ENCODE data around the gene PDP2. TPM values are rescaled to one million over a fixed set of nuclear protein-coding genes. Genes with fewer than 3 reads are reported as not detected.
A peak's percentile ranks its signal among the peaks of the same experiment; 100 is the strongest.

Gene PDP2
- total RNA-seq, 4 donors from 2014 or later: 3.7 to 11.7 (median 5.8) TPM

GRCh38 chr16:66917741-66918140 is 37.4 kb downstream of the PDP2 start:
- peaks cover 2 to 42% (median 8%) of the 10 kb centered on the region in 3 donors for H3K4me1 ChIP-seq
- no peaks in the 10 kb centered on the region for H3K27me3 ChIP-seq
- no peak for ATAC-seq
- H3K4me3 ChIP-seq: no peak overlapping the region
- no peak overlapping the region for H3K27ac ChIP-seq
- 57% methylated on average over 1 of the region's 9 CpGs; no CpG with 5 or more reads in 1 of the 2 donors for WGBS, 2 donors (ENCODE audit: low coverage in 1 of 2)
- TF ChIP-seq EP300 (IDR thresholded peaks at IDR 0.05) (no peak), POLR2A (IDR thresholded peaks at IDR 0.05) (no peak), POLR2AphosphoS5 (IDR thresholded peaks at IDR 0.05) (no peak)
- TF ChIP-seq, protein P1, sequence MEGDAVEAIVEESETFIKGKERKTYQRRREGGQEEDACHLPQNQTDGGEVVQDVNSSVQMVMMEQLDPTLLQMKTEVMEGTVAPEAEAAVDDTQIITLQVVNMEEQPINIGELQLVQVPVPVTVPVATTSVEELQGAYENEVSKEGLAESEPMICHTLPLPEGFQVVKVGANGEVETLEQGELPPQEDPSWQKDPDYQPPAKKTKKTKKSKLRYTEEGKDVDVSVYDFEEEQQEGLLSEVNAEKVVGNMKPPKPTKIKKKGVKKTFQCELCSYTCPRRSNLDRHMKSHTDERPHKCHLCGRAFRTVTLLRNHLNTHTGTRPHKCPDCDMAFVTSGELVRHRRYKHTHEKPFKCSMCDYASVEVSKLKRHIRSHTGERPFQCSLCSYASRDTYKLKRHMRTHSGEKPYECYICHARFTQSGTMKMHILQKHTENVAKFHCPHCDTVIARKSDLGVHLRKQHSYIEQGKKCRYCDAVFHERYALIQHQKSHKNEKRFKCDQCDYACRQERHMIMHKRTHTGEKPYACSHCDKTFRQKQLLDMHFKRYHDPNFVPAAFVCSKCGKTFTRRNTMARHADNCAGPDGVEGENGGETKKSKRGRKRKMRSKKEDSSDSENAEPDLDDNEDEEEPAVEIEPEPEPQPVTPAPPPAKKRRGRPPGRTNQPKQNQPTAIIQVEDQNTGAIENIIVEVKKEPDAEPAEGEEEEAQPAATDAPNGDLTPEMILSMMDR (IDR thresholded peaks at IDR 0.05): no peak
- H3K9me3 ChIP-seq: no peaks in the 10 kb centered on the region
- H3K36me3 ChIP-seq: peaks cover 0 to 8% of the 10 kb centered on the region in 2 donors

- Histone ChIP-seq H3K4me1 (peaks cover 2 to 49% (median 13%) of the 10 kb centered on the region in 3 donors), H3K27me3 (peaks cover 3% of the 10 kb centered on the region), H3K36me3 (peaks cover 0 to 8% of the 10 kb centered on the region in 2 donors), H3K9me3 (no peaks in the 10 kb centered on the region), H3K4me3 (no peak overlapping the region), H3K27ac (no peak overlapping the region)
- TF ChIP-seq POLR2AphosphoS5 (IDR thresholded peaks at IDR 0.05): no peak
- ATAC-seq: no peak
- no CpG with 5 or more reads among the region's 6 CpGs for WGBS, 2 donors (ENCODE audit: low coverage in 1 of 2)
Measured at GRCh38 chr16:66918355-66918754, 38.0 kb downstream of the PDP2 start.

GRCh38 chr16:66918803-66919568 is 38.7 kb downstream of the PDP2 start, which contains the start of gene CDH16:
CDH16 (minus strand) TSS chr16:66918885; CDS start chr16:66918065, 820 bp downstream.
- H3K9me3 ChIP-seq: no peaks in the 10 kb centered on the region
- peaks cover 2 to 55% (median 19%) of the 10 kb centered on the region in 3 donors for H3K4me1 ChIP-seq
- peaks cover 3% of the 10 kb centered on the region for H3K27me3 ChIP-seq
- no peak within 1 kb of the TSS for H3K4me3 ChIP-seq
- peaks cover 0 to 8% of the 10 kb centered on the region in 2 donors for H3K36me3 ChIP-seq
- no peak for TF ChIP-seq EP300 (IDR thresholded peaks at IDR 0.05)
- no peak for TF ChIP-seq POLR2A (IDR thresholded peaks at IDR 0.05)
- TF ChIP-seq, protein P1 (IDR thresholded peaks at IDR 0.05): no peak
- no peak for TF ChIP-seq POLR2AphosphoS5 (IDR thresholded peaks at IDR 0.05)
- ATAC-seq: no peak
- WGBS, 2 donors (ENCODE audit: low coverage in 1 of 2): 80% methylated on average over 1 of the region's 7 CpGs; no CpG with 5 or more reads in 1 of the 2 donors
- H3K27ac ChIP-seq: peak within 1 kb of the TSS in 3 of 4 donors; percentile 81 to 92 (median 87)

DNA sequence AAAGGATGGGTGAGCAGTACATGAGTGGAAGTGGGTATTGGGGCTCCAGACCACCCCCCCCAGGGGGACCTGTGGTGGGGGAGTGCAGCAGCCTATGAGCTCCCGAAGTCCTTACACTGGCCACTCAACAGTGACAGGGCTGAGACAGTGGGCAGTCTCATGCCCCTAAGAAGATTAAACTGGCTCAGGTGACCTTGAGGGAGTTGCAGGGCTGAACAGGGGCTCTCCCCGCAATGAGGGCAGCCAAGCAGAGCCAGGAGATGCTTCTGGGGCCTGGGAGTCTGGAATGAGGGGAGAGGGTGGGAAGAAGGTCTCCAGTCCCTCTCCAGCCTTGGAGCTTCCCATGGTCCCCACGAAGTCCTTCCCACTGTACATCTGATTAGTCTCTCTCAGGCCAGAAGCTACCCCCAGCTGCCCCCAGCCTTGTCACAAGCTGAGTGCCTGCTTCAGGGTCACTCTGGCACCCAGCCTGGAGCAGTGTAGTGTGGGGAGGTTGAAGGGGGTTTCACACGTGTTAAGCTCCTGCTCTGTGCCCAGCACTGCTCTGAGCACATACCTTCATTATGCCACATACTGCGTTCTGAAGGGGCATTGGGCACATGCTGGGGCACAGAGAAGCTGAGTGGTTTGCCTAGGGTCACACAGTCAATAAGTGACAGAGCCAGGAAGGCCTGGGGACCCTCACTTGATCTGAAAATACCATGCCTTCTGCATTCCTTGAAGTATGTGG is 39.4 kb downstream of the PDP2 start:
- H3K4me3 ChIP-seq: no peak overlapping the region
- peaks cover 2 to 62% (median 20%) of the 10 kb centered on the region in 3 donors for H3K4me1 ChIP-seq
- no peaks in the 10 kb centered on the region for H3K9me3 ChIP-seq
- WGBS, 2 donors (ENCODE audit: low coverage in 1 of 2): 60% methylated on average over 2 of the region's 5 CpGs; no CpG with 5 or more reads in 1 of the 2 donors
- TF ChIP-seq, protein P1 (IDR thresholded peaks at IDR 0.05): no peak
- no peak for TF ChIP-seq POLR2A (IDR thresholded peaks at IDR 0.05)
- TF ChIP-seq POLR2AphosphoS5 (IDR thresholded peaks at IDR 0.05): no peak
- no peak for TF ChIP-seq EP300 (IDR thresholded peaks at IDR 0.05)
- H3K27me3 ChIP-seq: peaks cover 3% of the 10 kb centered on the region
- H3K36me3 ChIP-seq: peaks cover 0 to 8% of the 10 kb centered on the region in 2 donors
- peak overlapping the region in 3 of 4 donors; percentile 81 to 92 (median 87) for H3K27ac ChIP-seq
- ATAC-seq: no peak

DNA sequence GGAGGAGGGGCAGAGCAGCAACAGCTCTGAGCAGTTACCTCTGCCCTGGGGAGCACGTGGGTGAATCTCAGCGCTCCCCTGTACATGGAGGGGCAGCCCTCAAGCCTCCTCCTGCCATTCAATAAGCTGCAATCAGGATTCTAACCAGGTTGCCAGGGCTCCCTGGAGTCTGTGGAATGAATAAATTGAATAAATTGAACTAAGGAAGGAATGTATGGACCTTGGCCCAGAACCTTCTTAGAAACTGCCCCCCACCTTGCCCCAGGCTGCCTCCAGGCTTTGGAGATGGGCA is 39.9 kb downstream of the PDP2 start:
- H3K36me3 ChIP-seq: peaks cover 0 to 8% of the 10 kb centered on the region in 2 donors
- TF ChIP-seq, protein P1 (IDR thresholded peaks at IDR 0.05): no peak
- TF ChIP-seq POLR2A (IDR thresholded peaks at IDR 0.05) (no peak), POLR2AphosphoS5 (IDR thresholded peaks at IDR 0.05) (no peak)
- no peak for ATAC-seq
- no peak overlapping the region for H3K4me3 ChIP-seq
- peaks cover 2 to 67% (median 20%) of the 10 kb centered on the region in 3 donors for H3K4me1 ChIP-seq
- H3K27ac ChIP-seq: peak overlapping the region in 3 of 4 donors; percentile 81 to 92 (median 87)
- H3K27me3 ChIP-seq: peaks cover 3% of the 10 kb centered on the region
- 0 to 40% methylated on average over 1 of the region's 2 CpGs for WGBS, 2 donors (ENCODE audit: low coverage in 1 of 2)
- no peaks in the 10 kb centered on the region for H3K9me3 ChIP-seq
